Body of pancreas (tissue), 4 donors: ENCODE data around the gene CACNG1.

ENCODE experiments used
- POLR2A ChIP-seq, 3 donors: fragments of 450-650 bp; IDR thresholded peaks; one replicate each; pipeline ENCODE4 v1.6.1; 2016; ENCODE audit warnings: antibody characterized with exemption in 3 of 3, mild to moderate bottlenecking in 2 of 3
- TF ChIP-seq, protein P1 (sequence below), 7 experiments: fragments of 450-650 bp in 4 of 7; fragments of 200-600 bp in 3 of 7; sonication (generic) in 3 of 7; IDR thresholded peaks; one replicate each; pipeline ENCODE4 v1.5.1; 2016 to 2019; ENCODE audit warnings: antibody characterized with exemption in 7 of 7

GRCh38 chr17:67050066-67050465 is 5.7 kb downstream of the CACNG1 start:
- TF ChIP-seq, protein P1, sequence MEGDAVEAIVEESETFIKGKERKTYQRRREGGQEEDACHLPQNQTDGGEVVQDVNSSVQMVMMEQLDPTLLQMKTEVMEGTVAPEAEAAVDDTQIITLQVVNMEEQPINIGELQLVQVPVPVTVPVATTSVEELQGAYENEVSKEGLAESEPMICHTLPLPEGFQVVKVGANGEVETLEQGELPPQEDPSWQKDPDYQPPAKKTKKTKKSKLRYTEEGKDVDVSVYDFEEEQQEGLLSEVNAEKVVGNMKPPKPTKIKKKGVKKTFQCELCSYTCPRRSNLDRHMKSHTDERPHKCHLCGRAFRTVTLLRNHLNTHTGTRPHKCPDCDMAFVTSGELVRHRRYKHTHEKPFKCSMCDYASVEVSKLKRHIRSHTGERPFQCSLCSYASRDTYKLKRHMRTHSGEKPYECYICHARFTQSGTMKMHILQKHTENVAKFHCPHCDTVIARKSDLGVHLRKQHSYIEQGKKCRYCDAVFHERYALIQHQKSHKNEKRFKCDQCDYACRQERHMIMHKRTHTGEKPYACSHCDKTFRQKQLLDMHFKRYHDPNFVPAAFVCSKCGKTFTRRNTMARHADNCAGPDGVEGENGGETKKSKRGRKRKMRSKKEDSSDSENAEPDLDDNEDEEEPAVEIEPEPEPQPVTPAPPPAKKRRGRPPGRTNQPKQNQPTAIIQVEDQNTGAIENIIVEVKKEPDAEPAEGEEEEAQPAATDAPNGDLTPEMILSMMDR (IDR thresholded peaks at IDR 0.05) = no peak
- TF ChIP-seq POLR2A (IDR thresholded peaks at IDR 0.05) = no peak
